ENCODE data around the gene CCP110. TPM values are rescaled to one million over a fixed set of nuclear protein-coding genes. Genes with fewer than 3 reads are reported as not detected.

CCP110 gene
- total and polyA plus RNA-seq, 4 donors, result 7.4 to 67.9 (median 15.4) TPM

DNA sequence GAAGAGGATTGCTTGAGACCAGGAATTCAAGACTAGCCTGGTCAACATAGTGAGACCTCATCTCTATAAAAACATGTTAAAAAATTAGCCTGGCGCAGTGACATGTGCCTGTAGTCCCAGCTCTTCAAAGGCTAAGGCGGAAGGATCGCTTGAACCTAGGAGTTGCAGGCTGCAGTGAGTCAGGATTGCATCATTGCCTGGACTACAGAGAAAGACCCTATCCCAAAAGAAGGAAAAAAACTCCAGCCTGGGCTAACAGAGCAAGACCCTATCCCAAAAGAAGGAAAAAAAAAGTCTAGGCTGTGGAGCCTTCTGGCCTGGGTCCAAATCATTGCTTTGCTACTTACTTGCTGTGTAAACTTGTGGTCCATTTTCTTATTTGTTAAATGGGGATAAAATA lies 4.9 kb downstream of the CCP110 start:
- WGBS, 2 donors, result 97 to 98% methylated on average over 3 of the region's 3 CpGs
- Histone ChIP-seq H3K27me3 (ENCODE audit: control insufficient read depth in 3 of 3, insufficient read depth in 3 of 3, low read length in 2 of 3) (no peaks in the 10 kb centered on the region), H3K9me3 (ENCODE audit: control insufficient read depth in 4 of 4, insufficient read depth in 3 of 4, low read length in 3 of 4) (no peaks in the 10 kb centered on the region), H3K4me3 (no peak overlapping the region), H3K36me3 (ENCODE audit: control insufficient read depth in 4 of 4, insufficient read depth in 4 of 4, low read length in 4 of 4) (peaks cover 4 to 30% (median 14%) of the 10 kb centered on the region in 4 donors), H3K27ac (ENCODE audit: low read depth in 1 of 2, low read length in 1 of 2) (no peak overlapping the region), H3K4me1 (ENCODE audit: control insufficient read depth in 5 of 5, insufficient read depth in 5 of 5, low read length in 5 of 5) (peaks cover 0 to 16% (median 4%) of the 10 kb centered on the region in 5 donors), H3K9ac (ENCODE audit: insufficient read depth in 1 of 2, low read length in 2 of 2) (no peak overlapping the region)
- TF ChIP-seq, protein P1, sequence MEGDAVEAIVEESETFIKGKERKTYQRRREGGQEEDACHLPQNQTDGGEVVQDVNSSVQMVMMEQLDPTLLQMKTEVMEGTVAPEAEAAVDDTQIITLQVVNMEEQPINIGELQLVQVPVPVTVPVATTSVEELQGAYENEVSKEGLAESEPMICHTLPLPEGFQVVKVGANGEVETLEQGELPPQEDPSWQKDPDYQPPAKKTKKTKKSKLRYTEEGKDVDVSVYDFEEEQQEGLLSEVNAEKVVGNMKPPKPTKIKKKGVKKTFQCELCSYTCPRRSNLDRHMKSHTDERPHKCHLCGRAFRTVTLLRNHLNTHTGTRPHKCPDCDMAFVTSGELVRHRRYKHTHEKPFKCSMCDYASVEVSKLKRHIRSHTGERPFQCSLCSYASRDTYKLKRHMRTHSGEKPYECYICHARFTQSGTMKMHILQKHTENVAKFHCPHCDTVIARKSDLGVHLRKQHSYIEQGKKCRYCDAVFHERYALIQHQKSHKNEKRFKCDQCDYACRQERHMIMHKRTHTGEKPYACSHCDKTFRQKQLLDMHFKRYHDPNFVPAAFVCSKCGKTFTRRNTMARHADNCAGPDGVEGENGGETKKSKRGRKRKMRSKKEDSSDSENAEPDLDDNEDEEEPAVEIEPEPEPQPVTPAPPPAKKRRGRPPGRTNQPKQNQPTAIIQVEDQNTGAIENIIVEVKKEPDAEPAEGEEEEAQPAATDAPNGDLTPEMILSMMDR (IDR thresholded peaks at IDR 0.05; ENCODE audit: control extremely low read depth, extremely low read depth), result no peak
- ATAC-seq (ENCODE audit: insufficient read depth, low FRiP score) (no peak), DNase-seq (no peak)

DNA sequence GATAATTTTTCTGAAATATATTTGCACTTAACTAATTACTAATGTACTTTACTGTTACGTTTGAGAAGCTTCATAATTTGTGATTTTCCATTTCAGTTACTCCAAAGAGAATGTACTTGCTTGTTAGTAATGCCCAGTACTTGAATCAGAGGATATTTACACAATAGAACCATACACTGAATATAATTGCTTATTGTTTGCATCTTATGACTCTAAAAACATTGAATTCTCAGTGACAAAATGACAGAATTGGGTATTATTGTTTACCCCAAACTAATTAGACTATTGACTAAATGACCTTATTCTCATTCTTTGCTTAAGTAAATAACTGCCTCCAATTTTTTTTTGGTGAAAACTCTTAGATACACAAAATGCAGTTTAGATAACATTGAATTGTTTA lies 8.9 kb downstream of the CCP110 start:
- DNase-seq, result no peak

GRCh38 chr16:19540241-19540970 lies 16.7 kb downstream of the CCP110 start:
- DNase-seq, result no peak
- TF ChIP-seq, protein P1 (IDR thresholded peaks at IDR 0.05; ENCODE audit: control extremely low read depth, extremely low read depth), result no peak
- WGBS, 2 donors, result 97 to 98% methylated on average over 6 of the region's 6 CpGs
- Histone ChIP-seq H3K4me3 (no peak overlapping the region), H3K9ac (ENCODE audit: insufficient read depth in 1 of 2, low read length in 2 of 2) (no peak overlapping the region), H3K4me1 (ENCODE audit: control insufficient read depth in 5 of 5, insufficient read depth in 5 of 5, low read length in 5 of 5) (no peaks in the 10 kb centered on the region), H3K27me3 (ENCODE audit: control insufficient read depth in 3 of 3, insufficient read depth in 3 of 3, low read length in 2 of 3) (no peaks in the 10 kb centered on the region), H3K9me3 (ENCODE audit: control insufficient read depth in 4 of 4, insufficient read depth in 3 of 4, low read length in 3 of 4) (no peaks in the 10 kb centered on the region), H3K27ac (ENCODE audit: low read depth in 1 of 2, low read length in 1 of 2) (no peak overlapping the region), H3K36me3 (ENCODE audit: control insufficient read depth in 4 of 4, insufficient read depth in 4 of 4, low read length in 4 of 4) (peaks cover 17 to 42% (median 23%) of the 10 kb centered on the region in 4 donors)
- ATAC-seq (ENCODE audit: insufficient read depth, low FRiP score), result no peak

More for the DNA sequence above, 8.9 kb downstream of the CCP110 start:
- WGBS, 2 donors, result 61 to 87% methylated on average over 1 of the region's 1 CpG
- Histone ChIP-seq H3K27ac (ENCODE audit: low read depth in 1 of 2, low read length in 1 of 2) (no peak overlapping the region), H3K27me3 (ENCODE audit: control insufficient read depth in 3 of 3, insufficient read depth in 3 of 3, low read length in 2 of 3) (no peaks in the 10 kb centered on the region), H3K9ac (ENCODE audit: insufficient read depth in 1 of 2, low read length in 2 of 2) (no peak overlapping the region), H3K9me3 (ENCODE audit: control insufficient read depth in 4 of 4, insufficient read depth in 3 of 4, low read length in 3 of 4) (no peaks in the 10 kb centered on the region), H3K4me1 (ENCODE audit: control insufficient read depth in 5 of 5, insufficient read depth in 5 of 5, low read length in 5 of 5) (no peaks in the 10 kb centered on the region), H3K36me3 (ENCODE audit: control insufficient read depth in 4 of 4, insufficient read depth in 4 of 4, low read length in 4 of 4) (peaks cover 9 to 41% (median 22%) of the 10 kb centered on the region in 4 donors), H3K4me3 (no peak overlapping the region)
- no peak for ATAC-seq (ENCODE audit: insufficient read depth, low FRiP score)
- TF ChIP-seq, protein P1 (IDR thresholded peaks at IDR 0.05; ENCODE audit: control extremely low read depth, extremely low read depth), result no peak
